Posterior vena cava (tissue), 2 donors: ENCODE data around the gene TCEAL2. TPM values are rescaled to one million over a fixed set of nuclear protein-coding genes. Genes with fewer than 3 reads are reported as not detected.
"Not testable (repeated sequence)": the region's sequence is repeated elsewhere in the genome, so short reads cannot be mapped to it uniquely, and the experiment has no call there.

Source experiments
- DNase-seq: peaks from one replicate; pipeline ENCODE4 v3.0.0-alpha.2; 2020; ENCODE audit warnings: low spot score
- intact Hi-C, 2 donors: fragments of 100-400 bp; cut with DNase I; formaldehyde crosslinking; loops; one replicate each; pipeline versions ENCODE4 v1.14.1 to v1.14.2; 2022 to 2023
- long read RNA-seq, 2 donors: library from polyadenylated mRNA; unstranded; transcript quantifications; one replicate each; pipeline ENCODE4 v2.0.0, GENCODE V29; 2020 to 2021
- total RNA-seq, 2 donors: library from RNA; stranded (reverse); fragmentation: NEBNext Ultra II Directional; extraction: Animal tissue kit (Norgen Biotek cat#: 25700); gene quantifications; one replicate each; pipeline ENCODE4 v1.2.1, GENCODE V29; 2021
- donor health status: DM: yes; HTN: yes; CAD: no.
- donor health status: DM: yes; HTN: yes; CAD: no.

Gene TCEAL2
- 10 to 100 TPM in 1 of 2 donors, 1 to 10 TPM in 1; 8.7 to 10.1 TPM for total RNA-seq
- long read RNA-seq, donor 1, partial matches to known transcripts, result 0 of 3 reads
- long read RNA-seq, donor 1, other reads (novel, unspliced or antisense), result 0 of 3 reads
- long read RNA-seq, donor 2, transcript TCEAL2-202 (3 exons, 1,100 nt), result major isoform, 6 of 10 reads
- long read RNA-seq, donor 2, partial matches to known transcripts, result 0 of 10 reads
- long read RNA-seq, donor 2, other reads (novel, unspliced or antisense), result 4 of 10 reads

- DNase-seq, intact Hi-C loops: not testable (repeated sequence)
These were observed at the start of gene TCEAL2 for GRCh38 chrX:102125436-102125835. Gene TCEAL2, plus strand, starts transcription at chrX:102125679. Its CDS starts 1,152 bp downstream, at chrX:102126831.

- DNase-seq, result no peak
- intact Hi-C loops, result no loop called here
These were observed 48.1 kb upstream of the TCEAL2 start for GRCh38 chrX:102077426-102077825.

GRCh38 chrX:102085706-102086105, 39.8 kb upstream of the TCEAL2 start:
- DNase-seq, result no peak
- intact Hi-C loops, result no loop called here

GRCh38 chrX:102113367-102113766, 12.1 kb upstream of the TCEAL2 start:
- intact Hi-C loops, result no loop called here
- DNase-seq, result no peak

GRCh38 chrX:102115748-102116147, 9.7 kb upstream of the TCEAL2 start:
- no peak for DNase-seq
- intact Hi-C loops, result no loop called here

GRCh38 chrX:102125014-102125413, 465 bp upstream of the TCEAL2 start:
- intact Hi-C loops, DNase-seq: not testable (repeated sequence)

GRCh38 chrX:102126080-102126818, 770 bp downstream of the TCEAL2 start:
- DNase-seq, intact Hi-C loops: not testable (repeated sequence)

GRCh38 chrX:102126863-102127262, 1.4 kb downstream of the TCEAL2 start:
- no peak for DNase-seq
- intact Hi-C loops, result no loop called here

GRCh38 chrX:102129473-102129872, 4.0 kb downstream of the TCEAL2 start:
- no peak for DNase-seq
- intact Hi-C loops, result no loop called here

GRCh38 chrX:102138064-102138463, 12.6 kb downstream of the TCEAL2 start:
- no peak for DNase-seq
- intact Hi-C loops, result no loop called here

GRCh38 chrX:102140876-102141275, 15.4 kb downstream of the TCEAL2 start:
- DNase-seq, intact Hi-C loops: not testable (repeated sequence)

GRCh38 chrX:102141631-102142030, 16.2 kb downstream of the TCEAL2 start:
- DNase-seq, intact Hi-C loops: not testable (repeated sequence)

- intact Hi-C loops, DNase-seq: not testable (repeated sequence)
These were observed 16.8 kb downstream of the TCEAL2 start, which contains the start of gene TCEAL6 for GRCh38 chrX:102142274-102142673. Gene TCEAL6, minus strand, starts transcription at chrX:102142481.

- intact Hi-C loops, result no loop called here
These were observed 28.9 kb downstream of the TCEAL2 start for GRCh38 chrX:102154218-102154860.

GRCh38 chrX:102154900-102155805, 29.7 kb downstream of the TCEAL2 start:
- DNase-seq, result no peak
- intact Hi-C loops, result no loop called here

More at GRCh38 chrX:102154218-102154860, 28.9 kb downstream of the TCEAL2 start:
- DNase-seq, result no peak

GRCh38 chrX:102155806-102156179, 30.3 kb downstream of the TCEAL2 start, which contains the start of gene BEX5:
Gene BEX5, minus strand, starts transcription at chrX:102155977. Its CDS starts 1,712 bp downstream, at chrX:102154265.
- intact Hi-C loops, result no loop called here
- no peak for DNase-seq
